Retinal pigment epithelial cell (primary cell): ENCODE measurements around the gene TTPAL.
A peak's percentile ranks its signal among the peaks of the same experiment; 100 is the strongest.

Source experiments
- DNase-seq: peaks from one replicate; pipeline ENCODE4 v3.0.0-alpha.2; 2010; ENCODE audit warnings: low read depth
- H3K4me3 ChIP-seq: 2 replicates; pipeline ENCODE4 v1.5.1; 2011; ENCODE audit warnings: mild to moderate bottlenecking, low read length, control low read depth, moderate library complexity
- TF ChIP-seq, protein P1 (sequence below): conservative IDR thresholded peaks from 2 replicates; pipeline ENCODE4 v1.5.1; 2011; ENCODE audit warnings: low read depth, low read length, control low read depth, inconsistent platforms

Gene TTPAL

DNA sequence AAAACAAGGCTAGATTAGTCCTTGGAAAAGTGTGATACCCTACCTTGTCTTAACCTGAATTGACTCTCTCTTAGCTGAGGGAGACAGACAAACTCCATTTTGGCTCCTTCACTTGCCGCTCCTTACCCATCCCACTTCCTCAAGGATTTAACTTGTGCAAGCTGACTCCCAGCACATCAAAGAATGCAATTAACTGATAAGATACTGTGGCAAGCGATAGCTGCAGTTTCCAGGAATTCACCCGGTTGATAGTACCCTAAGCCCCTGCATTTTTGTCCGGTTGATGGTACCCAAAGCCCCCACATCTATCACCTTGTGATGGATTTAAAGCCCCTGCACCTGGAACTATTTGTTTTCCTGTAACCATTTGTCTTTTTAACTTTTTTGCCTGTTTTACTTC, 48.1 kb downstream of the TTPAL start:
- DNase-seq: no peak
- no peak overlapping the region for H3K4me3 ChIP-seq
- TF ChIP-seq, protein P1, sequence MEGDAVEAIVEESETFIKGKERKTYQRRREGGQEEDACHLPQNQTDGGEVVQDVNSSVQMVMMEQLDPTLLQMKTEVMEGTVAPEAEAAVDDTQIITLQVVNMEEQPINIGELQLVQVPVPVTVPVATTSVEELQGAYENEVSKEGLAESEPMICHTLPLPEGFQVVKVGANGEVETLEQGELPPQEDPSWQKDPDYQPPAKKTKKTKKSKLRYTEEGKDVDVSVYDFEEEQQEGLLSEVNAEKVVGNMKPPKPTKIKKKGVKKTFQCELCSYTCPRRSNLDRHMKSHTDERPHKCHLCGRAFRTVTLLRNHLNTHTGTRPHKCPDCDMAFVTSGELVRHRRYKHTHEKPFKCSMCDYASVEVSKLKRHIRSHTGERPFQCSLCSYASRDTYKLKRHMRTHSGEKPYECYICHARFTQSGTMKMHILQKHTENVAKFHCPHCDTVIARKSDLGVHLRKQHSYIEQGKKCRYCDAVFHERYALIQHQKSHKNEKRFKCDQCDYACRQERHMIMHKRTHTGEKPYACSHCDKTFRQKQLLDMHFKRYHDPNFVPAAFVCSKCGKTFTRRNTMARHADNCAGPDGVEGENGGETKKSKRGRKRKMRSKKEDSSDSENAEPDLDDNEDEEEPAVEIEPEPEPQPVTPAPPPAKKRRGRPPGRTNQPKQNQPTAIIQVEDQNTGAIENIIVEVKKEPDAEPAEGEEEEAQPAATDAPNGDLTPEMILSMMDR: no peak

DNA sequence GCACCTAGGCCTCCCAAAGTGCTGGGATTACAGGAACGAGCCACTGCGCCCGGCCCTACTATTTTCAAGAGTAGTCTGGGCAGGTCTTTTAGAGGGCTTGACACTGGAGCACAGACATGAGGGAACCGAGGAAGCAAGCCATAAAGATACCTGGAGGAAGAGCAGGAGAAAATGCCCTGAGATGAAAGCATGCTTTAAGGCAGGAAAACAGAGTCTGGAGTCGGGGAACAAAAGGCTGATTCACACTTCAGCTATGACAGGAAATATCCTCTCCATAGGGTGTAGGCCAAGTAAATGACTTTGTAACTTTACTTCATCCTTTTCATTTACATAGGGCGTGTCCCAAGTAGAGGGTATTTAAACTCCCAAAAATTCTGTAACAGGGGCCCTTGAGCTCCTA, 50.5 kb downstream of the TTPAL start:
- no peak overlapping the region for H3K4me3 ChIP-seq
- TF ChIP-seq, protein P1: no peak
- no peak for DNase-seq

DNA sequence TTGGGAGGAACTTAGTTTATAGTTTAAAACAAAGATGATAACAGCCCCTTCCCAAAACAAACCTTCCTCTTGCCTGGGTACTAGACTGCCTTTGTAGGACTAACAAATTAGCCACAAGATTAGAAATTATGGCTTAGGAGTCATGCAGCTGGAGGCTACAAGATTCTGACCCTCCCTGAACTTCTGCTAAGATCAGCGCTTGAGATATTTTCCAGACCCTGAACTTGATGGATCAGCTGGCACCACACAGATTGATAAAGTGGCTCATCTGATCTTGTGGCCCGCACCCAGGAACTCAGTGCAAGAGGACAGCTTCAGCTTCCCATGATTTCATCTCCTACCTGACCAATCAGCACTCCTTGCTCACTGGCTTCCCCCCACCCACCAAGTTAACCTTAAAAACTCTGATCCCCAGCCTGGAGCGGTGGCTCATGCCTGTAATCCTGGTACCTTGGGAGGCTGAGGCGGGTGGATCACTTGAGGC, 52.1 kb downstream of the TTPAL start:
- DNase-seq: no peak
- TF ChIP-seq, protein P1: no peak
- H3K4me3 ChIP-seq: no peak overlapping the region

DNA sequence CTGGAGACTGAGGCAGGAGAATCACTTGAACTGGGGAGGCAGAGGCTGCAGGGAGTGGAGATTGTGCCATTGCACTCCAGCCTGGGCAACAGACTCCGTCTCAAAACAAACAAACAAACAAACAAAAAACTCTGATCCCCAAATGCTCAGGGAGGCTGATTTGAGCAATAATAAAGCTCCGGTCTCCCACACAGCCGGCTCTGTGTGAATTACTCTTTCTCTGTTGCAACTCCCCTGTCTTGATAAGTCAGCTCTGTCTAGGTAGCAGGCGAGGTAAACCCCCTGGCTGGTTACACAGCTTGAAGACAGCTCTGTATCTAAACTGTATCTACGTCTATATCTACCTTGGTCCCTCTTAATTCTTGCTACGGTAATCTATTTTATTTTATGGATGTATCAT, 52.6 kb downstream of the TTPAL start:
- TF ChIP-seq, protein P1: no peak
- no peak for DNase-seq
- H3K4me3 ChIP-seq: no peak overlapping the region

DNA sequence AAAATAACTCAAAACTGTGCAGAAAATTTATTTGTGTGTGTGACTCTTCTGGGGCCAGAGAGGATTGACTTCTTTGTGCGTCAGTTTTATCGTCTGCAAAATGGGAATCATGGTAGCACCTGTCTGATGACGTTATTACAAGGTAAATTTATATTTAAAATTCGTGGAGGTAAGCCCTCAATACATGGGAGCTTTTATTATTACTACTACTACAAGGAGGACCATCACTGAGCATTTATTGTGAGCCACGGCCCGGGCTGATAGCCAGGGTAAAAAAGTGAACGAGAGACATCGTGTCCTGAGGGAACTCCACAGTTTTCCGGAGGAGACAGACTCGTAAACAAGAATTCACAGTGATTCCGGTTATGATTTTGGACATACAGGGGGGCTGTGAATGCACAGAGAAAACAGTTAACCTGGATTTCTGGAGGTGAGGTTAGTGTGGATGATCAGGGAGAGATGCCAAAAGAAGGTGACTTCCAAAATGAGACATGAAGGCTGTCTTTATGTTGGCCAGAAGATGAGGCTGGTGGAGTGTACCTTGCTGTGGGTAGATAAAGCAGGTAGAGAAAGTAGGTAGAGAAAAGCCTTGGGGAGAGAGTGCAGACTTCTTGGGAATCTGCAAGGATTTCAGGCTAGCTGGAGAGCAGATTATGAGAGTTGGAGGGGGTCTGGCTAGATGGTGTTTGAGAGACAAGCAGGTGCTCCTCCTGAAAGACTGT, 56.7 kb downstream of the TTPAL start:
- TF ChIP-seq, protein P1: no peak
- peak overlapping the region; percentile 77 for H3K4me3 ChIP-seq
- DNase-seq: no peak

DNA sequence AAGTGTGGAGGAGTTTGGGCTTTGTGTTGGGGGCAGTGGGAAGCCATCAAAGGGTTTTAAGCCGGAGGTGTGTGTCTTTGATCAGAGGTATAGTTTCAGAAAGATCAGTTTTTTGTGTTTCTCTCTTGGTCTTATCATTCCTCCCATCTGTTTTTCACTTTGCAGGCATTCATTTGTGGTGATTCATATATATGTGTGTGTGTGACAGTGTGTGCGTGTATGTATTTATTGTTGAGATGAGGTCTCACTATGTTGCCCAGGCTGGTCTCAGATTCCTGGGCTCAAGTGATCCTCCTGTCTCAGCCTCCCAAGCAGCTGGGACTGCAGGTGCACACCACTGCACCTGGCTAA, 57.3 kb downstream of the TTPAL start:
- H3K4me3 ChIP-seq: peak overlapping the region; percentile 77
- TF ChIP-seq, protein P1: no peak
- no peak for DNase-seq

DNA sequence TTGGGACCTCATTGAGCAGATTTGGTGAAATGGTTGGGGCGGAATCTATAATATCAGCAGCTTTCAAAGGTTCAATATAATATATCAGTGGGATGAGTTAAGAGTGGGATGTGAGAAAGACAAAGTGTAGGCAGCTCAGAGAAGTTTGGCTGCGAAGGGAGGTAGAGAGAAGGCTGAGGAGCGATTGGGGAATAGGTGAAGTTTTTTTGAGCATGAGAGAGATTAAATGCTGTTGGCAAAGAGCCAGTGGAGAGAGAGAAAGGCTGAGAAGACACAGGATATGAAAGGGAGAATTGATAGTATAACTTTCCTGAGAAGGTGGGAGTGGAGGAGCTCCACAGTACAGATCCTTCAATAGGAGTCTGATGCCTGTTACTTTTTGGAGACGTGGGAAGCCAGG, 58.3 kb downstream of the TTPAL start:
- DNase-seq: no peak
- TF ChIP-seq, protein P1: no peak
- H3K4me3 ChIP-seq: no peak overlapping the region
